DOHH2 (cell line): ENCODE data around the gene PALLD.

Experiments used
- H3F3A ChIP-seq: fragments of 200-600 bp; sonication (generic), shearing (Covaris generic); 2 replicates; pipeline ENCODE4 v1.6.0; 2016; ENCODE audit warnings: antibody characterized with exemption, mild to moderate bottlenecking; ENCODE audit not compliant: control insufficient read depth, insufficient read depth
- H3K27ac ChIP-seq: fragments of 200-600 bp; sonication (generic); 2 replicates; pipeline ENCODE4 v1.5.1; 2014; ENCODE audit warnings: low read depth, mild to moderate bottlenecking, low read length, moderate library complexity
- H3K27me3 ChIP-seq: fragments of 200-600 bp; sonication (generic); 2 replicates; pipeline ENCODE4 v1.6.1; 2014; ENCODE audit warnings: mild to moderate bottlenecking, low read length, mixed read lengths; ENCODE audit not compliant: control insufficient read depth
- H3K36me3 ChIP-seq: fragments of 200-600 bp; sonication (generic); 2 replicates; pipeline ENCODE4 v1.6.1; 2014; ENCODE audit warnings: mild to moderate bottlenecking, low read length, moderate library complexity, mixed read lengths; ENCODE audit not compliant: control insufficient read depth
- H3K4me1 ChIP-seq: fragments of 200-600 bp; sonication (generic); 2 replicates; pipeline ENCODE4 v1.6.1; 2014; ENCODE audit warnings: mild to moderate bottlenecking, low read length, mixed read lengths; ENCODE audit not compliant: control insufficient read depth
- H3K4me2 ChIP-seq: fragments of 200-600 bp; sonication (generic); 2 replicates; pipeline ENCODE4 v1.6.0; 2014; ENCODE audit warnings: mild to moderate bottlenecking, low read length, moderate library complexity
- H3K4me3 ChIP-seq: fragments of 200-600 bp; sonication (generic); 2 replicates; pipeline ENCODE4 v1.5.1; 2014; ENCODE audit warnings: mild to moderate bottlenecking, low read length, mixed read lengths
- H3K79me2 ChIP-seq: fragments of 200-600 bp; sonication (generic); 2 replicates; pipeline ENCODE4 v1.6.1; 2014; ENCODE audit warnings: mild to moderate bottlenecking, low read length, mixed read lengths; ENCODE audit not compliant: control insufficient read depth
- H3K9me2 ChIP-seq: fragments of 200-600 bp; sonication (generic); replicated peaks from 2 replicates; pipeline ENCODE4 v1.6.1; 2014; ENCODE audit warnings: mild to moderate bottlenecking, low read length, mixed read lengths; ENCODE audit not compliant: control insufficient read depth
- H3K9me3 ChIP-seq: fragments of 200-600 bp; sonication (generic); 2 replicates; pipeline ENCODE4 v1.6.1; 2014; ENCODE audit warnings: antibody characterized with exemption, low read length, mixed read lengths; ENCODE audit not compliant: control insufficient read depth, insufficient read depth
- H4K20me1 ChIP-seq: fragments of 200-600 bp; sonication (generic); 2 replicates; pipeline ENCODE4 v1.6.0; 2014; ENCODE audit warnings: low read depth, mild to moderate bottlenecking, antibody characterized with exemption, low read length, moderate library complexity; ENCODE audit not compliant: control insufficient read depth, insufficient read depth
- EZH2phosphoT487 ChIP-seq: fragments of 200-600 bp; sonication (generic); IDR thresholded peaks from 2 replicates; pipeline ENCODE4 v1.6.1; 2017; ENCODE audit warnings: borderline replicate concordance, mild to moderate bottlenecking, antibody characterized with exemption, low read length, moderate library complexity, mixed read lengths
- TF ChIP-seq, protein P1 (sequence below): fragments of 200-600 bp; sonication (generic); IDR thresholded peaks from one replicate; pipeline ENCODE4 v1.5.1; 2014; ENCODE audit warnings: antibody characterized with exemption, mild to moderate bottlenecking, low read depth, low read length; ENCODE audit not compliant: poor library complexity, severe bottlenecking

PALLD gene

DNA sequence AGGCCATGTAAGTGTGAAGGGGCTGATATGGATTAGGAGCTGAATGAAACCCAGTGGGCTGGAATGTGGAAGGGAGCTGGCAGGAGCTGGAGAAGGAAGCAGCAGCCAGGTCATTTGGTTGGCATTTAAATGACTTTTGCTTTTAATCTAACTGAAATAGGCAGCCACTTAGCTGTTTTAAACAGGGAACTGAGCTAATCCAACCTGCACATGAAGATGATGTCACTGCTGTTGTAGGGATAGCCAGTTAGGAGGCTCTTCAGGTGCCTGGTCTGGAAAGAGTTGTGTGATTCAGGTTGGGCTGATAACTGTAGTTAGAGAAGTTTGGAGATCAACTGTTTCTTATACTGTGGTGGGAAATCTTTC lies 122.4 kb downstream of the PALLD start:
- Histone ChIP-seq H3K36me3 (no peaks in the 10 kb centered on the region), H3K4me2 (no peak overlapping the region), H3K79me2 (no peaks in the 10 kb centered on the region), H3K27me3 (no peaks in the 10 kb centered on the region), H3K27ac (no peak overlapping the region), H3K9me3 (no peaks in the 10 kb centered on the region), H3K9me2 (no peaks in the 10 kb centered on the region), H3F3A (no peaks in the 10 kb centered on the region), H3K4me1 (no peaks in the 10 kb centered on the region), H4K20me1 (no peaks in the 10 kb centered on the region), H3K4me3 (no peak overlapping the region)
- TF ChIP-seq, protein P1, sequence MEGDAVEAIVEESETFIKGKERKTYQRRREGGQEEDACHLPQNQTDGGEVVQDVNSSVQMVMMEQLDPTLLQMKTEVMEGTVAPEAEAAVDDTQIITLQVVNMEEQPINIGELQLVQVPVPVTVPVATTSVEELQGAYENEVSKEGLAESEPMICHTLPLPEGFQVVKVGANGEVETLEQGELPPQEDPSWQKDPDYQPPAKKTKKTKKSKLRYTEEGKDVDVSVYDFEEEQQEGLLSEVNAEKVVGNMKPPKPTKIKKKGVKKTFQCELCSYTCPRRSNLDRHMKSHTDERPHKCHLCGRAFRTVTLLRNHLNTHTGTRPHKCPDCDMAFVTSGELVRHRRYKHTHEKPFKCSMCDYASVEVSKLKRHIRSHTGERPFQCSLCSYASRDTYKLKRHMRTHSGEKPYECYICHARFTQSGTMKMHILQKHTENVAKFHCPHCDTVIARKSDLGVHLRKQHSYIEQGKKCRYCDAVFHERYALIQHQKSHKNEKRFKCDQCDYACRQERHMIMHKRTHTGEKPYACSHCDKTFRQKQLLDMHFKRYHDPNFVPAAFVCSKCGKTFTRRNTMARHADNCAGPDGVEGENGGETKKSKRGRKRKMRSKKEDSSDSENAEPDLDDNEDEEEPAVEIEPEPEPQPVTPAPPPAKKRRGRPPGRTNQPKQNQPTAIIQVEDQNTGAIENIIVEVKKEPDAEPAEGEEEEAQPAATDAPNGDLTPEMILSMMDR, result no peak
- TF ChIP-seq EZH2phosphoT487, result no peak

DNA sequence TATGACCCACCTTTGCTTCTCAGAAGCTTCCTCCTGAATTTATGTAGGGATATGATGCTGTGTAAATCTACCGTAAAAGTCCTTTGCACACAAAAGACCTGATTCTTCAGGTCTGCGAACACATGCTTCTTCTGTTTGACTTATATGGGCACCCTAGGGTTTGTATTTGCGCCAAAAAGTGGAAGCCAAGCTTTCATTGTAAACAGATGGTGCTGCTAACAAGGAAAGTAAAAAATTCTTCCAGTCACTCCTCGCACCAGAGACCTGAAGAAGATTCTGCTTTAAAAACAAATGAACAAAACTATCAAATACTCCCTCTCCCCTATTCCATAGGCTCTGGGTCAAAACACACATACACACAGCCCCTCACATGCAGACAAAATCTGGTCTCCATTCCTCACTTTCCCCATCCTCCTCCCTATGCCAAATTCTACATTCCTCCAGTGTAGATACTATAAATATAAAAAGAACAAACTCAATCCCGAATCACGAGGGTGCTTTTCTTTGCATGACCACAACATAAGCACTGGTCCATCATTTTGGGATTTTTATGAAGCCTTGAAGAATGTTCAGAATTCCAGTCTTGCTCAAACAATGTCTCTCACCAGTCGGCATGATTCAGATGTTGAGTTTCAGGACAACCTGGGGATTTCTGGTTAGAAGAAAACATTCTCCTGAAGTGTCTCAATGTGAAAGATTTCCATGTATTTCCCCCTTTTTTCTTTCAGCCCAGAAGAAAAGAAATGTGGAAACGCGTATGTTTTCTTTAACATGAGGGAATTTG lies 125.1 kb downstream of the PALLD start:
- H3F3A ChIP-seq, result no peaks in the 10 kb centered on the region
- H4K20me1 ChIP-seq, result no peaks in the 10 kb centered on the region
- H3K4me1 ChIP-seq, result no peaks in the 10 kb centered on the region
- no peaks in the 10 kb centered on the region for H3K9me2 ChIP-seq
- H3K9me3 ChIP-seq, result no peaks in the 10 kb centered on the region
- no peaks in the 10 kb centered on the region for H3K36me3 ChIP-seq
- no peaks in the 10 kb centered on the region for H3K79me2 ChIP-seq
- TF ChIP-seq EZH2phosphoT487, result no peak
- TF ChIP-seq, protein P1, result no peak
- no peak overlapping the region for H3K4me3 ChIP-seq
- no peak overlapping the region for H3K4me2 ChIP-seq
- H3K27ac ChIP-seq, result no peak overlapping the region
- H3K27me3 ChIP-seq, result no peaks in the 10 kb centered on the region

DNA sequence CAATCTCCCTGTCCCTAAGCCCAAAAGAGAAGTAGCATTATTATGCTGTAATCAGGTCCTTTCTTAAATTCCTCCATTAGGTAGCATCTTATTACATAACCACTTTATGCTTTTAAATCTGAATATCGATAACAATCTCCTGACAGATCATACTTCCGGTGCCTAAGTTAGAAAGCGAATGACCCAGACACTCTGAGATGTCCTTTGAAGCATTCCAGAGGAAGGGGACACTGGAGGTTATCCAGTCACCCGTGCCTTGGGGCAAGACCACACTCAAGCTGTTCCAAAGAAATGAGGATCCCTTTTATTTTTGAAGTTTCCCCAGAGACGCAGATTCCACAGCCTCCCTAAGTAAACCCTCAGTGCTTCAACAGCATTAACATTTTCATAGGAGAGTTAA lies 125.7 kb downstream of the PALLD start:
- H3K4me1 ChIP-seq, result no peaks in the 10 kb centered on the region
- TF ChIP-seq, protein P1, result no peak
- TF ChIP-seq EZH2phosphoT487, result no peak
- H3K9me2 ChIP-seq, result no peaks in the 10 kb centered on the region
- H3K4me2 ChIP-seq, result no peak overlapping the region
- H3K9me3 ChIP-seq, result no peaks in the 10 kb centered on the region
- H4K20me1 ChIP-seq, result no peaks in the 10 kb centered on the region
- H3K79me2 ChIP-seq, result no peaks in the 10 kb centered on the region
- no peaks in the 10 kb centered on the region for H3F3A ChIP-seq
- no peaks in the 10 kb centered on the region for H3K36me3 ChIP-seq
- H3K27me3 ChIP-seq, result no peaks in the 10 kb centered on the region
- no peak overlapping the region for H3K4me3 ChIP-seq
- H3K27ac ChIP-seq, result no peak overlapping the region
